Panc1 (cell line): ENCODE data around the gene APCS. TPM values are rescaled to one million over a fixed set of nuclear protein-coding genes. Genes with fewer than 3 reads are reported as not detected.

Source experiments
- ATAC-seq: fragments of 200-7000 bp; cut with Tn5 transposase; 2 replicates; pipeline ENCODE4 v1.9.1; 2020; ENCODE audit warnings: mild to moderate bottlenecking, moderate library complexity
- Bru-seq: library from RNA; stranded (reverse); fragments of 400-500 nt; gene quantifications from one replicate; lab custom pipeline; 2021; lab: Mats Ljungman, UMichigan
- BruChase-seq, 2 experiments: library from RNA; stranded (reverse); fragments of 400-500 nt; gene quantifications; one replicate each; lab custom pipeline; 2021; lab: Mats Ljungman, UMichigan
- BruUV-seq: library from RNA; stranded (reverse); fragments of 400-500 nt; replicated peaks from 2 replicates; lab custom pipeline; 2021; lab: Mats Ljungman, UMichigan
- CTCF ChIA-PET: fragments of 300-600 bp; sonication (Branson Sonifier 250); formaldehyde crosslinking; loops from one replicate; lab custom pipeline; 2022; ENCODE audit warnings: antibody characterized with exemption; lab: Charles Lee
- POLR2A ChIA-PET: fragments of 300-600 bp; sonication (Branson Sonifier 250); formaldehyde crosslinking; loops from one replicate; lab custom pipeline; 2022; ENCODE audit warnings: antibody characterized with exemption; lab: Charles Lee
- DNase-seq: peaks from one replicate; pipeline ENCODE4 v3.0.0-alpha.2; 2010; ENCODE audit warnings: low read depth, low spot score
- H3K27ac ChIP-seq: 2 replicates; pipeline ENCODE4 v1.5.1; 2011; ENCODE audit warnings: mild to moderate bottlenecking, low read length, inconsistent platforms
- H3K27me3 ChIP-seq: fragments of 200-500 bp; sonication (Bioruptor generic); 2 replicates; pipeline ENCODE4 v1.6.0; 2014; ENCODE audit warnings: low read length, inconsistent platforms; ENCODE audit not compliant: control insufficient read depth, insufficient read depth
- H3K36me3 ChIP-seq: fragments of 200-500 bp; sonication (Bioruptor generic); 2 replicates; pipeline ENCODE4 v1.5.1; 2014; ENCODE audit warnings: inconsistent platforms, mild to moderate bottlenecking, low read length, moderate library complexity; ENCODE audit not compliant: control insufficient read depth, insufficient read depth
- H3K4me1 ChIP-seq: 2 replicates; pipeline ENCODE4 v1.5.1; 2011; ENCODE audit warnings: inconsistent platforms, mild to moderate bottlenecking, low read length, moderate library complexity; ENCODE audit not compliant: control insufficient read depth, insufficient read depth
- H3K4me3 ChIP-seq, 2 experiments: 2 replicates each; pipeline ENCODE4 v1.5.1; 2011 to 2012; ENCODE audit warnings: low read depth in 2 of 2, low read length in 2 of 2, mild to moderate bottlenecking in 2 of 2, inconsistent platforms in 1 of 2, moderate library complexity in 1 of 2
- H3K9me3 ChIP-seq: fragments of 200-500 bp; sonication (Bioruptor generic); 2 replicates; pipeline ENCODE4 v1.5.1; 2014; ENCODE audit warnings: low read depth, mild to moderate bottlenecking, inconsistent platforms, low read length, moderate library complexity; ENCODE audit not compliant: control insufficient read depth, insufficient read depth
- POLR2AphosphoS5 ChIP-seq: IDR thresholded peaks from 2 replicates; pipeline ENCODE4 v1.6.1; 2012; ENCODE audit warnings: mild to moderate bottlenecking, low read depth, low read length, moderate library complexity
- SIN3A ChIP-seq: IDR thresholded peaks from 2 replicates; pipeline ENCODE4 v1.6.1; 2012; ENCODE audit warnings: low read depth, mild to moderate bottlenecking, low read length, moderate library complexity, borderline replicate concordance; ENCODE audit not compliant: insufficient read depth
- TCF7L2 ChIP-seq: IDR thresholded peaks from 2 replicates; pipeline ENCODE4 v1.6.1; 2011; ENCODE audit warnings: mild to moderate bottlenecking, low read depth, low read length, inconsistent platforms
- in situ Hi-C: cut with HindIII; loops from 2 replicates; pipeline ENCODE4 v1.10.0; 2016; ENCODE audit warnings: low sequenced_read_pairs, low pct_unique_long_range_greater_than_20kb
- intact Hi-C: fragments of 100-400 bp; cut with micrococcal nuclease; formaldehyde crosslinking; loops from one replicate; pipeline ENCODE4 v1.10.0; 2022; ENCODE audit not compliant: unreplicated experiment
- long read RNA-seq: library from polyadenylated mRNA; unstranded; transcript quantifications from one replicate; pipeline ENCODE4 v2.0.0, GENCODE V29; 2021; ENCODE audit not compliant: unreplicated experiment
- polyA plus RNA-seq: library from polyadenylated mRNA; unstranded; fragments of >200 nt; gene quantifications from one replicate; pipeline ENCODE4 v1.2.1, GENCODE V29; 2012; ENCODE audit warnings: missing spikeins; ENCODE audit not compliant: insufficient read length
- total RNA-seq: library from RNA; stranded (reverse); gene quantifications from one replicate; pipeline ENCODE4 v1.2.1, GENCODE V29; 2021; ENCODE audit not compliant: unreplicated experiment
- TF ChIP-seq, protein P1 (sequence below), 2 experiments: IDR thresholded peaks; 2 replicates each; pipeline ENCODE4 v1.6.1; 2011 to 2012; ENCODE audit warnings: low read depth in 2 of 2, control low read depth in 1 of 2, low read length in 1 of 2, mild to moderate bottlenecking in 1 of 2, moderate library complexity in 1 of 2; ENCODE audit not compliant: insufficient read depth in 1 of 2
- TF ChIP-seq, protein P2 (sequence below): fragments of 450-650 bp; IDR thresholded peaks from 2 replicates; pipeline ENCODE4 v1.5.1; 2017; ENCODE audit warnings: mild to moderate bottlenecking

Gene APCS, protein sequence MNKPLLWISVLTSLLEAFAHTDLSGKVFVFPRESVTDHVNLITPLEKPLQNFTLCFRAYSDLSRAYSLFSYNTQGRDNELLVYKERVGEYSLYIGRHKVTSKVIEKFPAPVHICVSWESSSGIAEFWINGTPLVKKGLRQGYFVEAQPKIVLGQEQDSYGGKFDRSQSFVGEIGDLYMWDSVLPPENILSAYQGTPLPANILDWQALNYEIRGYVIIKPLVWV
- total RNA-seq, result 0.33 TPM
- not detected for polyA plus RNA-seq
- Bru-seq, nascent RNA, result not detected
- BruChase-seq, experiment 1, labeled RNA remaining after a 2-hour chase, result not detected
- BruChase-seq, experiment 2, labeled RNA remaining after a 6-hour chase, result not detected
- long read RNA-seq, result 0 reads

DNA sequence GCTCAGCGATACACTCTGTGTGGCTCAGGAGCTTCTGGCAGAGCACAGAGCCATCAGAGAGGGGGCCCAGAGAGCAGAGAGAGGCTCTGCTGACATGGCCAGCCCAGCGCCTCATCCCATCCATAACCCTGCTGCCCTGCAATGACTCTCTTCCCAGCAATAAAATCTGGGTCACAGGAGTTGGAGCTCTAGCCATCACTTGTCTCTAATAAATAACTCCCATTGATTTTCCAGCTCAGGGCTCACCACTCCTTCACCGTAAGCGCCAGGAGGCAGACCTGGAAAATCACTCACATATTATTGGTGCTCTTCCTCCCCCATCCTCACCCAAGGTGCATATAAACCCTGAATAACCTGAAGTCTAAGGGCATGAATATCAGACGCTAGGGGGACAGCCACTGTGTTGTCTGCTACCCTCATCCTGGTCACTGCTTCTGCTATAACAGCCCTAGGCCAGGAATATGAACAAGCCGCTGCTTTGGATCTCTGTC, at the start of gene APCS:
Gene APCS, plus strand, starts transcription at position 366 of the 491 bp plus-strand sequence. Its CDS starts 96 bp downstream, at position 462.
- no peak for ATAC-seq
- Histone ChIP-seq H3K4me1 (no peaks in the 10 kb centered on the region), H3K27ac (no peak within 1 kb of the TSS), H3K9me3 (no peaks in the 10 kb centered on the region), H3K36me3 (no peaks in the 10 kb centered on the region), H3K27me3 (no peaks in the 10 kb centered on the region), H3K4me3 (no peak within 1 kb of the TSS)
- in situ Hi-C loops, result no loop called here
- no TSS peak for BruUV-seq
- TF ChIP-seq, protein P1, sequence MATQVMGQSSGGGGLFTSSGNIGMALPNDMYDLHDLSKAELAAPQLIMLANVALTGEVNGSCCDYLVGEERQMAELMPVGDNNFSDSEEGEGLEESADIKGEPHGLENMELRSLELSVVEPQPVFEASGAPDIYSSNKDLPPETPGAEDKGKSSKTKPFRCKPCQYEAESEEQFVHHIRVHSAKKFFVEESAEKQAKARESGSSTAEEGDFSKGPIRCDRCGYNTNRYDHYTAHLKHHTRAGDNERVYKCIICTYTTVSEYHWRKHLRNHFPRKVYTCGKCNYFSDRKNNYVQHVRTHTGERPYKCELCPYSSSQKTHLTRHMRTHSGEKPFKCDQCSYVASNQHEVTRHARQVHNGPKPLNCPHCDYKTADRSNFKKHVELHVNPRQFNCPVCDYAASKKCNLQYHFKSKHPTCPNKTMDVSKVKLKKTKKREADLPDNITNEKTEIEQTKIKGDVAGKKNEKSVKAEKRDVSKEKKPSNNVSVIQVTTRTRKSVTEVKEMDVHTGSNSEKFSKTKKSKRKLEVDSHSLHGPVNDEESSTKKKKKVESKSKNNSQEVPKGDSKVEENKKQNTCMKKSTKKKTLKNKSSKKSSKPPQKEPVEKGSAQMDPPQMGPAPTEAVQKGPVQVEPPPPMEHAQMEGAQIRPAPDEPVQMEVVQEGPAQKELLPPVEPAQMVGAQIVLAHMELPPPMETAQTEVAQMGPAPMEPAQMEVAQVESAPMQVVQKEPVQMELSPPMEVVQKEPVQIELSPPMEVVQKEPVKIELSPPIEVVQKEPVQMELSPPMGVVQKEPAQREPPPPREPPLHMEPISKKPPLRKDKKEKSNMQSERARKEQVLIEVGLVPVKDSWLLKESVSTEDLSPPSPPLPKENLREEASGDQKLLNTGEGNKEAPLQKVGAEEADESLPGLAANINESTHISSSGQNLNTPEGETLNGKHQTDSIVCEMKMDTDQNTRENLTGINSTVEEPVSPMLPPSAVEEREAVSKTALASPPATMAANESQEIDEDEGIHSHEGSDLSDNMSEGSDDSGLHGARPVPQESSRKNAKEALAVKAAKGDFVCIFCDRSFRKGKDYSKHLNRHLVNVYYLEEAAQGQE (IDR thresholded peaks at IDR 0.05; ENCODE audit: insufficient read depth in 1 of 2, low read depth in 2 of 2, low read length in 1 of 2), result no peak
- TF ChIP-seq TCF7L2 (no peak), SIN3A (no peak), POLR2AphosphoS5 (no peak)
- TF ChIP-seq, protein P2, sequence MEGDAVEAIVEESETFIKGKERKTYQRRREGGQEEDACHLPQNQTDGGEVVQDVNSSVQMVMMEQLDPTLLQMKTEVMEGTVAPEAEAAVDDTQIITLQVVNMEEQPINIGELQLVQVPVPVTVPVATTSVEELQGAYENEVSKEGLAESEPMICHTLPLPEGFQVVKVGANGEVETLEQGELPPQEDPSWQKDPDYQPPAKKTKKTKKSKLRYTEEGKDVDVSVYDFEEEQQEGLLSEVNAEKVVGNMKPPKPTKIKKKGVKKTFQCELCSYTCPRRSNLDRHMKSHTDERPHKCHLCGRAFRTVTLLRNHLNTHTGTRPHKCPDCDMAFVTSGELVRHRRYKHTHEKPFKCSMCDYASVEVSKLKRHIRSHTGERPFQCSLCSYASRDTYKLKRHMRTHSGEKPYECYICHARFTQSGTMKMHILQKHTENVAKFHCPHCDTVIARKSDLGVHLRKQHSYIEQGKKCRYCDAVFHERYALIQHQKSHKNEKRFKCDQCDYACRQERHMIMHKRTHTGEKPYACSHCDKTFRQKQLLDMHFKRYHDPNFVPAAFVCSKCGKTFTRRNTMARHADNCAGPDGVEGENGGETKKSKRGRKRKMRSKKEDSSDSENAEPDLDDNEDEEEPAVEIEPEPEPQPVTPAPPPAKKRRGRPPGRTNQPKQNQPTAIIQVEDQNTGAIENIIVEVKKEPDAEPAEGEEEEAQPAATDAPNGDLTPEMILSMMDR, result no peak
- ChIA-PET POLR2A (no interaction called here), CTCF (no interaction called here)
- DNase-seq, result no peak
- intact Hi-C loops, result no loop called here

DNA sequence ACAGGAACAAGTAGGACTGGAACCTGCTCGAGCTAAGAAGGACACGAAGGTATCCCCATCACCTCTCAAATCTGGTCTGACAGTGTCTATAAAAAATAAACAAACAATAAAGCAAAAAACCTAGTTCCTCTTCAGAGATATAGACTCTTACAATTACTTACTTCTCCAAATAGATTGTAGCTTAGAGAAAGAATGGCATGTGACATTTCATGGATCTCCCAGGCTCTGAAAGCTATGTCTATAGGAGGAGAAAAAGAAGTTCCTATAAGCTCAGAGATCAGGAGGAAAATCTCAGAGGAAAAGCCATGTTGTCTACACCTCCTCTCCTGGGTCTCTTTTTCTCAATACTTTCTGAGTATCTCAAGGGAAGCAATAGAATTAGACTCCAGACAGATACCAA, 39.5 kb upstream of the APCS start:
- Histone ChIP-seq H3K4me3 (no peak overlapping the region), H3K27me3 (no peaks in the 10 kb centered on the region), H3K36me3 (no peaks in the 10 kb centered on the region), H3K9me3 (no peaks in the 10 kb centered on the region), H3K4me1 (no peaks in the 10 kb centered on the region), H3K27ac (no peak overlapping the region)
- intact Hi-C loops (no loop called here), in situ Hi-C loops (no loop called here)
- DNase-seq, result no peak
- BruUV-seq, result no TSS peak
- ChIA-PET POLR2A (interaction anchor here (0.5 kb wide), 1 partner anchor 27 kb away, joined by 16 read pairs; no protein-coding TSS in a partner anchor), CTCF (no interaction called here)
- ATAC-seq, result no peak
- TF ChIP-seq, protein P1 (IDR thresholded peaks at IDR 0.05; ENCODE audit: insufficient read depth in 1 of 2, low read depth in 2 of 2, low read length in 1 of 2), result no peak
- TF ChIP-seq TCF7L2, result no peak
- no peak for TF ChIP-seq SIN3A
- TF ChIP-seq, protein P2, result no peak
- TF ChIP-seq POLR2AphosphoS5, result no peak
